Activated CD4-positive, alpha-beta T cell treated with anti-CD3 and anti-CD28 coated beads, Interleukin-2, amount 50 U/mL, for 1 hour (primary cell): ENCODE data around the gene IL34.

Experiments used
- DNase-seq: peaks from one replicate; pipeline ENCODE4 v3.0.0-alpha.2; 2020

IL34 gene

GRCh38 chr16:70689970-70690891 lies 43.9 kb downstream of the IL34 start:
- DNase-seq: no peak

- DNase-seq: no peak
Measured at GRCh38 chr16:70691223-70692129, 45.1 kb downstream of the IL34 start.

GRCh38 chr16:70692130-70692872 lies 45.9 kb downstream of the IL34 start:
- no peak for DNase-seq

GRCh38 chr16:70692873-70693671 lies 46.7 kb downstream of the IL34 start:
- DNase-seq: no peak

GRCh38 chr16:70694088-70694867 lies 47.9 kb downstream of the IL34 start:
- no peak for DNase-seq

GRCh38 chr16:70694868-70695218 lies 48.5 kb downstream of the IL34 start:
- DNase-seq: no peak

- DNase-seq: no peak
Measured at GRCh38 chr16:70695331-70696070, 49.1 kb downstream of the IL34 start.

GRCh38 chr16:70696355-70696754 lies 50.0 kb downstream of the IL34 start:
- DNase-seq: no peak

- DNase-seq: no peak
Measured at GRCh38 chr16:70696952-70697593, 50.7 kb downstream of the IL34 start.

GRCh38 chr16:70697594-70698170 lies 51.3 kb downstream of the IL34 start:
- no peak for DNase-seq

- DNase-seq: no peak
Measured at GRCh38 chr16:70698901-70699300, 52.5 kb downstream of the IL34 start.

GRCh38 chr16:70699696-70700095 lies 53.3 kb downstream of the IL34 start:
- no peak for DNase-seq

GRCh38 chr16:70700101-70701020 lies 54.0 kb downstream of the IL34 start:
- DNase-seq: no peak

GRCh38 chr16:70701036-70701435 lies 54.7 kb downstream of the IL34 start:
- DNase-seq: no peak

- no peak for DNase-seq
Measured at GRCh38 chr16:70701596-70701995, 55.2 kb downstream of the IL34 start.

GRCh38 chr16:70701998-70702397 lies 55.6 kb downstream of the IL34 start:
- DNase-seq: no peak

GRCh38 chr16:70702624-70703023 lies 56.3 kb downstream of the IL34 start:
- DNase-seq: no peak

- DNase-seq: no peak
Measured at GRCh38 chr16:70703041-70703834, 56.9 kb downstream of the IL34 start.
